Activated naive CD4-positive, alpha-beta T cell treated with anti-CD3 and anti-CD28 coated beads, Interleukin-2, amount 50 U/mL, for 24 hours (primary cell): ENCODE measurements around the gene WDR70.
"Not testable (repeated sequence)": the region's sequence is repeated elsewhere in the genome, so short reads cannot be mapped to it uniquely, and the experiment has no call there.

Experiments
- H3K27ac Mint-ChIP-seq: one replicate; pipeline ENCODE4 v1.8.0; 2021; ENCODE audit warnings: mild to moderate bottlenecking, mixed read lengths
- H3K27me3 Mint-ChIP-seq: one replicate; pipeline ENCODE4 v1.8.0; 2021; ENCODE audit warnings: mixed read lengths
- H3K36me3 Mint-ChIP-seq: one replicate; pipeline ENCODE4 v1.8.0; 2021; ENCODE audit warnings: mixed read lengths
- H3K4me1 Mint-ChIP-seq: one replicate; pipeline ENCODE4 v1.8.0; 2021; ENCODE audit warnings: mixed read lengths
- H3K4me3 Mint-ChIP-seq: one replicate; pipeline ENCODE4 v1.8.0; 2021; ENCODE audit warnings: mild to moderate bottlenecking, mixed read lengths
- H3K9me3 Mint-ChIP-seq: one replicate; pipeline ENCODE4 v1.8.0; 2021; ENCODE audit warnings: mixed read lengths

Gene WDR70

DNA sequence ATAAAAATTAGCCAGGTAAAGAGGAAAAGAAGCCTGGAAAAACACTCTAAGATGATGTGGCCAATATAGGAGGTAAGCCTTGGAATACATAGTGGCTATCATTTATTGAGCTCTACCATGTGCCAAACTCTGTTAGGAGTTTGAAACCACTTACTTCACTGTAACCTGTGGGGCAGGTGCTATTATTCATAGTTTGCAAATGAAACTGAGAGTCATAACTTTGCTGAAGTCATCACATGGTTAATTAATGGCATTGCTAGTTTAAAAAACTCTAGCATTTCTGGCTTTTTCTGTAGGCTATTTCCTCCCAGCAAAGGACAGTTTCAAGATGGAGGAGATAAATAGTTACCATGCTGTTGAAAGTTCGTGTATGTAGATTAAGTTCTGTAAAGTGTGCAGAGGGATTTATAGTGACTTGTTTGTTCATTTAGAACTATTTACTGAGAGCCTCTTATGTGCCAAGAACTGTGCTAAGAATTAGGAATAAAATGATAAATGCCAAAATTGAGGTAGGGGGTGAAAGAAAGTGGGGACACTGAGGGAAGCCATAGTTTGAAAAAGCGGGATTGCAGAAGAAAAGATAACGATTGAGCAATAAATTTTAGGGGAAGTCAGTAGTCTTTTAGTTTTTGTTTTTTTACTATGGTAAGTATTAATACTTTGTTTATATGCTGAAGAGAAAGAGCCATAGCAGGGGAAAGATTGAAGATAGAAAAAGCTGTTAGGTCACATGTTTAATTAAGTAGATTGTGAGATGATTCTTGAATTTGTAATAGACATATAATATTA, 57.2 kb downstream of the WDR70 start:
- H3K4me3 Mint-ChIP-seq = no peak overlapping the region
- peak overlapping the region; percentile 46 for H3K27ac Mint-ChIP-seq
- H3K36me3 Mint-ChIP-seq = peaks cover 21% of the 10 kb centered on the region
- H3K9me3 Mint-ChIP-seq = no peaks in the 10 kb centered on the region
- no peaks in the 10 kb centered on the region for H3K27me3 Mint-ChIP-seq
- H3K4me1 Mint-ChIP-seq = peaks cover 8% of the 10 kb centered on the region

GRCh38 chr5:37437711-37438110, 58.6 kb downstream of the WDR70 start:
- Mint-ChIP-seq H3K27ac (no peak overlapping the region), H3K27me3 (no peaks in the 10 kb centered on the region), H3K36me3 (peaks cover 19% of the 10 kb centered on the region), H3K4me3 (no peak overlapping the region), H3K4me1 (peaks cover 8% of the 10 kb centered on the region), H3K9me3 (no peaks in the 10 kb centered on the region)

GRCh38 chr5:37445783-37446182, 66.7 kb downstream of the WDR70 start:
- H3K4me3 Mint-ChIP-seq, H3K27me3 Mint-ChIP-seq, H3K27ac Mint-ChIP-seq, H3K4me1 Mint-ChIP-seq, H3K9me3 Mint-ChIP-seq: not testable (repeated sequence)
- peaks cover 45% of the 10 kb centered on the region for H3K36me3 Mint-ChIP-seq

DNA sequence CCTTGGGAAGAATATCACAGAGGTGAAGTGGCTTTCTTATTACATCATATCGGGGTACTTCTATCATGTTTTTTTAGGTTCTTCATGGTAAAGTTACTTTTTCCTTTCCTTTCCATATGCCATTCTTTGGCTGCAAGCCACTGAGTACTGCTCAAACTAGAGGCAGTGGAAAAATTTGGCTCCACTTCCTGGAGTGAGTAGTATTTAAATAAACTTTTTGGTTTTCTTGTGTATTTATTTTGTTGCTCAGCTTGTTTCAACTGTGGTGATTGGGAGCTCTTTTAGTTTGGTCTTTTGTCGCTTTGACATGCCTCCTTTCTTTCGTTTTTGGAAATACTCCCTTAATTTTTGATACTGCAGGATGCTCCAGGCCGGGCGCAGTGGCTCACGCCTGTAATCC, 69.8 kb downstream of the WDR70 start:
- Mint-ChIP-seq H3K27me3 (no peaks in the 10 kb centered on the region), H3K36me3 (peaks cover 57% of the 10 kb centered on the region), H3K27ac (no peak overlapping the region), H3K4me1 (no peaks in the 10 kb centered on the region), H3K9me3 (no peaks in the 10 kb centered on the region), H3K4me3 (no peak overlapping the region)

DNA sequence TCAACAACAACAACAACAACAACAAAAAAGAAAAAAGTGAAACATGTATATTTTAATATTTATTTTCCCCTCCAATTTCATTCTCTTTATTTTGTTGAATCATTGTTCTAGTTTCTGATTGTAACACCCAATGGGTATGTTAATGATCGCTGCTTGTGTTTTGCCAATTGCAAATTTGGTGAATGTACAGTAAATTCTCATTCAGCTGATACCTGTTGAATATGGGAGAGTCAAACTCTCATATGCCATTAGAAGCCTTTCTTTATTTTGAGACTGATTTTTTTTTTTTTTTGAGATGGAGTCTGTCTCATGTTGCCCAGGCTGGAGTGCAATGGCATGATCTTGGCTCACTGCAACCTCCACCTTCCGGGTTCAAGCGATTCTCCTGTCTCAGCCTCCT, 72.9 kb downstream of the WDR70 start:
- not testable (repeated sequence) for H3K4me3 Mint-ChIP-seq, H3K27ac Mint-ChIP-seq

GRCh38 chr5:37453252-37453651, 74.1 kb downstream of the WDR70 start:
- H3K4me3 Mint-ChIP-seq, H3K9me3 Mint-ChIP-seq, H3K27ac Mint-ChIP-seq, H3K27me3 Mint-ChIP-seq, H3K4me1 Mint-ChIP-seq: not testable (repeated sequence)
- peaks cover 35% of the 10 kb centered on the region for H3K36me3 Mint-ChIP-seq

More for the DNA sequence above, 72.9 kb downstream of the WDR70 start:
- H3K9me3 Mint-ChIP-seq, H3K4me1 Mint-ChIP-seq, H3K27me3 Mint-ChIP-seq: not testable (repeated sequence)
- H3K36me3 Mint-ChIP-seq = peaks cover 38% of the 10 kb centered on the region

GRCh38 chr5:37454402-37455055, 75.4 kb downstream of the WDR70 start:
- not testable (repeated sequence) for H3K9me3 Mint-ChIP-seq, H3K4me3 Mint-ChIP-seq, H3K4me1 Mint-ChIP-seq, H3K27ac Mint-ChIP-seq, H3K27me3 Mint-ChIP-seq
- H3K36me3 Mint-ChIP-seq = peaks cover 29% of the 10 kb centered on the region

DNA sequence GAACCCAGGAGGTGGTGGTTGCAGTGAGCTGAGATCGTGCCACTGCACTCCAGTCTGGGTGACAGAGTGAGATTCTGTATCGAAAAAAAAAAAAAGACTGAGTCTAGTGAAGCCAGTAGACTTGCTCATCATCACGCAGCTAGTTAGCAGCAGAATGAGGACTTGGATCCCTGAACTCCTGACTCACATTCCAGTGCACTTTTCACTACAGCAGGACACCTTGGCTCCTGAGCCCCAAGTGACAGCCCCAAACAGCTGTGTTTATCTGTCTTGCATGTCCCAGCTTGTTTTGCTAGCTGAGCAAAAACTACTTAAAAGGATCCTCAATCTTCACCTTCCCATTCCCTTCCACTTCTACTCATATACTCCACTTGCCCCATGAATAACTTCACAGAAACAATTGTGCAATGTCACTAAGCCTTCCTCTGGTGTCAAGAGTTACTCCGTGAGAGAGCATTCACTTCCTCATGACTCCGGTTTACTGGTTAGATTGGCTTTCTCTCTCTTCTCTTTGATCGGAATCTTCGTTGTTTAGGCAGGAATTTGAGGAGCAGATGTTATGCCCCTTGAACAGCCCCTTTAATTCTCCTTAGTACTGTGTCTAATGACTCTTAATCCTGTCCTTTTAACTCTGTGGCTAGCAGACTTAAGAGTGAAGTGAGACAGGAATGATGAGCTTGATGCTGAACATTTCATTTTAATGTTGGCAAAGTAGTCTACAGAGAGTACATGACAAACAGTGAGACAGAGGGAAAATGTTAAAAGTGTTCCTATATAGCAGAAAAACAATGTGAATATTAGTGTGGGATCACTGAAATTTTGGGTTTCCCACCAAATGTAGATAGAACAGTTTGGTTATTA, 84.3 kb downstream of the WDR70 start:
- not testable (repeated sequence) for H3K9me3 Mint-ChIP-seq, H3K4me1 Mint-ChIP-seq, H3K27ac Mint-ChIP-seq, H3K27me3 Mint-ChIP-seq, H3K4me3 Mint-ChIP-seq
- H3K36me3 Mint-ChIP-seq = peaks cover 12% of the 10 kb centered on the region

DNA sequence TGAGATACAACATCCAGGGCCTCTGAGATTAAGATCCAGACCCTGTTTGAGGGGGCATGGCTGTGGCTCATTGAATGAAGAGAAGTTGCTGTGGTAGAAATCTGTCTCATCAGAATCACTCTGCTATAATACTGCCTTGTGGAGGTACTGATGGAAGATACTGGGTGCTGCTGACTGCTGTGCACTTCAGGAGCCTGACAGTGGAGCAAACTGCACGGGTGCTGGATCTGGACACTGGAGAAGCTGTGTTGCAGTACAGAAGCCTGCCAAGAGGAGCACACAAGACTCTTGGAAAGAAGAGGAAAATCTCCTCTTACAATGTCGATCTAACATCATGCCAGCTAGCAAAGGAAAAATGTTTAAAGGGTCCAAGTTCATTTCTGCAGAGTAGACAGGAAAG, 85.5 kb downstream of the WDR70 start:
- H3K27ac Mint-ChIP-seq, H3K9me3 Mint-ChIP-seq, H3K4me1 Mint-ChIP-seq, H3K4me3 Mint-ChIP-seq, H3K27me3 Mint-ChIP-seq: not testable (repeated sequence)
- peaks cover 19% of the 10 kb centered on the region for H3K36me3 Mint-ChIP-seq

- not testable (repeated sequence) for H3K4me1 Mint-ChIP-seq, H3K27me3 Mint-ChIP-seq, H3K27ac Mint-ChIP-seq, H3K4me3 Mint-ChIP-seq, H3K9me3 Mint-ChIP-seq
- peaks cover 25% of the 10 kb centered on the region for H3K36me3 Mint-ChIP-seq
These were observed 90.3 kb downstream of the WDR70 start for GRCh38 chr5:37469383-37469782.

GRCh38 chr5:37471666-37472197, 92.6 kb downstream of the WDR70 start:
- Mint-ChIP-seq H3K4me1 (no peaks in the 10 kb centered on the region), H3K27me3 (no peaks in the 10 kb centered on the region), H3K27ac (no peak overlapping the region), H3K4me3 (no peak overlapping the region), H3K36me3 (peaks cover 25% of the 10 kb centered on the region), H3K9me3 (no peaks in the 10 kb centered on the region)

- H3K27me3 Mint-ChIP-seq = no peaks in the 10 kb centered on the region
- no peak overlapping the region for H3K4me3 Mint-ChIP-seq
- H3K4me1 Mint-ChIP-seq = no peaks in the 10 kb centered on the region
- H3K36me3 Mint-ChIP-seq = peaks cover 40% of the 10 kb centered on the region
- peaks cover 11% of the 10 kb centered on the region for H3K9me3 Mint-ChIP-seq
- no peak overlapping the region for H3K27ac Mint-ChIP-seq
These were observed 98.3 kb downstream of the WDR70 start for GRCh38 chr5:37477426-37477825.

GRCh38 chr5:37478121-37478894, 99.2 kb downstream of the WDR70 start:
- Mint-ChIP-seq H3K36me3 (peaks cover 40% of the 10 kb centered on the region), H3K9me3 (peaks cover 11% of the 10 kb centered on the region), H3K27ac (no peak overlapping the region), H3K27me3 (no peaks in the 10 kb centered on the region), H3K4me3 (no peak overlapping the region), H3K4me1 (no peaks in the 10 kb centered on the region)

- H3K27me3 Mint-ChIP-seq, H3K4me3 Mint-ChIP-seq, H3K4me1 Mint-ChIP-seq, H3K27ac Mint-ChIP-seq: not testable (repeated sequence)
- peaks cover 39% of the 10 kb centered on the region for H3K36me3 Mint-ChIP-seq
- peaks cover 11% of the 10 kb centered on the region for H3K9me3 Mint-ChIP-seq
These were observed 102.3 kb downstream of the WDR70 start for GRCh38 chr5:37481395-37481794.

DNA sequence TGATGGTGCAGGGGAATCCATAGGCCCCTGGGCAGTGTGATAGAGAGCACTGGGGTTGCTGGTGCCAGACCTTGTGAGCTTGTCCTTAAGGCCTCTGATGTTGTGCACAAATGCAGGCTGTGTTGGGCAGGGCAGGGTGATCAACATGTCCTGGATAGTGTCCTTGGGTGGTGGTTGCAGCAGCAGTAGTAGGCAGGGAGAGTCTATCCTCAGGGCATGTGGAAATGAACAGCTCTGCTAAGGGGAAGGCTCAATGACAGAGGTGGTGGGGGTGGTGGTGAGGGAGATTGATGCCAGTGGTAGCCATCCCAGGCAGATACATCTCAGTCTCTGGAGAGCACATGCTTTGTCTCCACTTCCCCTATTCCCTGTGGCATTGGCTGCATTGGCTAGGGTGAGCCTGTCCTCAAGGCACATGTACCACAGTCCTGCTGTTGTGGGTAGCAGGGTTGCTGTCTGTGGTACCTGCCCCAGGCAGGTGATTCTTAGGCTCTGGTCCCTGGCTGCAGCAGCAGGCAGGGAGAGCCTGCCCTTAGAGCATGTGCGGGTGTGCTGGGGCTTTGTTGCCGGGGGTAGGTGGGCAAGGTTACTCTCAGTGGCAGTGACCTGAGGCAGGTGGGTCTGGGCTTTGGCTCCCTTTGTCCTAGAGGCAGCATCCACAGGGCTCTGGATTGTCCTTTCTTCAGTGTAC, 111.1 kb downstream of the WDR70 start:
- Mint-ChIP-seq H3K27me3 (no peaks in the 10 kb centered on the region), H3K36me3 (peaks cover 34% of the 10 kb centered on the region), H3K27ac (no peak overlapping the region), H3K9me3 (peaks cover 12% of the 10 kb centered on the region), H3K4me3 (no peak overlapping the region), H3K4me1 (peaks cover 22% of the 10 kb centered on the region)
